HCT116 (cell line): ENCODE measurements around the gene RALB. TPM values are rescaled to one million over a fixed set of nuclear protein-coding genes. Genes with fewer than 3 reads are reported as not detected.

Source experiments
- ATAC-seq: fragments of 200-7000 bp; cut with Tn5 transposase; 2 replicates; pipeline ENCODE4 v1.9.1; 2020; ENCODE audit warnings: mild to moderate bottlenecking, moderate library complexity
- BruUV-seq: library from RNA; stranded (reverse); fragments of 400-500 nt; replicated peaks from 2 replicates; lab custom pipeline; 2021; lab: Mats Ljungman, UMichigan
- CTCF ChIA-PET: fragments of 300-600 bp; sonication (Branson Sonifier 250); formaldehyde crosslinking; loops from one replicate; lab custom pipeline; 2021; ENCODE audit warnings: antibody characterized with exemption; lab: Charles Lee
- POLR2A ChIA-PET: fragments of 300-600, 350-600 bp; sonication (Branson Sonifier 250); formaldehyde crosslinking; loops from one replicate; lab custom pipeline; 2021; ENCODE audit warnings: antibody characterized with exemption; lab: Charles Lee
- RAD21 ChIA-PET, 2 experiments: fragments of 300-600 bp; sonication (Branson Sonifier 250); formaldehyde crosslinking; loops; one replicate each; lab custom pipeline; 2023; ENCODE audit warnings: low total read pairs in 2 of 2; ENCODE audit not compliant: uncharacterized antibody in 2 of 2, unreplicated experiment in 2 of 2, low non-redundant PET in 1 of 2; lab: Charles Lee
- DNase-seq: peaks from one replicate; pipeline ENCODE4 v3.0.0-alpha.2; 2010; ENCODE audit warnings: low read depth, low spot score
- H2AFZ ChIP-seq: fragments of 200-600 bp; shearing (Covaris generic), sonication (generic); 2 replicates; pipeline ENCODE4 v1.6.1; 2017; ENCODE audit warnings: low read depth, mixed run types, mixed read lengths, antibody characterized with exemption, low read length; ENCODE audit not compliant: poor library complexity, severe bottlenecking
- H3K27ac ChIP-seq: 2 replicates; pipeline ENCODE4 v1.5.1; 2012; ENCODE audit warnings: low read depth, low read length
- H3K27me3 ChIP-seq: fragments of 200-600 bp; sonication (generic); 2 replicates; pipeline ENCODE4 v1.6.1; 2016; ENCODE audit warnings: mixed run types, low read length, mixed read lengths; ENCODE audit not compliant: insufficient read depth
- H3K36me3 ChIP-seq, 2 experiments: fragments of 200-500 bp in 1 of 2; fragments of 200-600 bp in 1 of 2; sonication (Bioruptor generic) in 1 of 2; sonication (generic) in 1 of 2; 2 replicates each; pipeline versions ENCODE4 v1.5.1 to v1.6.1; 2014 to 2016; ENCODE audit warnings: low read length in 2 of 2, inconsistent platforms in 1 of 2, mixed read lengths in 1 of 2, mixed run types in 1 of 2; ENCODE audit not compliant: insufficient read depth in 2 of 2, control insufficient read depth in 1 of 2
- H3K4me1 ChIP-seq, 2 experiments: fragments of 200-600 bp in 1 of 2; sonication (generic) in 1 of 2; 2 replicates each; pipeline versions ENCODE4 v1.5.1 to v1.6.1; 2012 to 2017; ENCODE audit warnings: low read length in 2 of 2, inconsistent platforms in 1 of 2, mild to moderate bottlenecking in 1 of 2, mixed read lengths in 1 of 2, mixed run types in 1 of 2, moderate library complexity in 1 of 2; ENCODE audit not compliant: insufficient read depth in 2 of 2, control insufficient read depth in 1 of 2
- H3K4me2 ChIP-seq: fragments of 200-600 bp; sonication (generic); 2 replicates; pipeline ENCODE4 v1.6.1; 2017; ENCODE audit warnings: mixed run types, low read length, mixed read lengths
- H3K4me3 ChIP-seq, 2 experiments: fragments of 200-600 bp in 1 of 2; sonication (generic) in 1 of 2; replicated peaks in 1 of 2; 2 replicates each; pipeline ENCODE4 v1.5.1; 2011 to 2016; ENCODE audit warnings: low read length in 2 of 2, control low read depth in 1 of 2, low read depth in 1 of 2, mild to moderate bottlenecking in 1 of 2, mixed read lengths in 1 of 2, mixed run types in 1 of 2
- H3K79me2 ChIP-seq: fragments of 200-600 bp; sonication (generic); 2 replicates; pipeline ENCODE4 v1.6.1; 2017; ENCODE audit warnings: mild to moderate bottlenecking, mixed run types, low read length, moderate library complexity, mixed read lengths; ENCODE audit not compliant: insufficient read depth
- H3K9ac ChIP-seq: fragments of 200-600 bp; sonication (generic); 2 replicates; pipeline ENCODE4 v1.6.1; 2016; ENCODE audit warnings: low read length, mixed read lengths
- H3K9me2 ChIP-seq: fragments of 200-600 bp; sonication (generic), shearing (Covaris generic); 2 replicates; pipeline ENCODE4 v1.6.1; 2017; ENCODE audit warnings: mixed run types, mild to moderate bottlenecking, moderate library complexity; ENCODE audit not compliant: insufficient read depth
- H3K9me3 ChIP-seq, 2 experiments: fragments of 200-500 bp in 1 of 2; fragments of 200-600 bp in 1 of 2; sonication (Bioruptor generic) in 1 of 2; sonication (generic) in 1 of 2; 2 replicates each; pipeline ENCODE4 v1.6.1; 2014 to 2017; ENCODE audit warnings: low read length in 2 of 2, mixed read lengths in 2 of 2, inconsistent platforms in 1 of 2, low read depth in 1 of 2, mild to moderate bottlenecking in 1 of 2, mixed run types in 1 of 2, moderate library complexity in 1 of 2; ENCODE audit not compliant: control insufficient read depth in 1 of 2, insufficient read depth in 1 of 2
- H4K20me1 ChIP-seq: fragments of 200-600 bp; sonication (generic), shearing (Covaris generic); 2 replicates; pipeline ENCODE4 v1.6.1; 2017; ENCODE audit warnings: mixed run types, mild to moderate bottlenecking, moderate library complexity; ENCODE audit not compliant: insufficient read depth
- ATF3 ChIP-seq: IDR thresholded peaks from 2 replicates; pipeline ENCODE4 v1.6.1; 2012
- CBX3 ChIP-seq: IDR thresholded peaks from 2 replicates; pipeline ENCODE4 v1.6.1; 2012; ENCODE audit warnings: low read depth
- CEBPB ChIP-seq: IDR thresholded peaks from 2 replicates; pipeline ENCODE4 v1.6.1; 2012; ENCODE audit warnings: low read depth
- EGR1 ChIP-seq: IDR thresholded peaks from 2 replicates; pipeline ENCODE4 v1.6.1; 2012; ENCODE audit warnings: low read depth
- ELF1 ChIP-seq: IDR thresholded peaks from 2 replicates; pipeline ENCODE4 v1.6.1; 2012; ENCODE audit warnings: low read depth, borderline replicate concordance
- EZH2phosphoT487 ChIP-seq: fragments of 200-600 bp; IDR thresholded peaks from 2 replicates; pipeline ENCODE4 v1.6.1; 2018; ENCODE audit warnings: antibody characterized with exemption, borderline replicate concordance
- FOSL1 ChIP-seq: IDR thresholded peaks from 2 replicates; pipeline ENCODE4 v1.6.1; 2012; ENCODE audit warnings: low read depth
- JUND ChIP-seq: IDR thresholded peaks from 2 replicates; pipeline ENCODE4 v1.6.1; 2012
- POLR2A ChIP-seq: IDR thresholded peaks from 2 replicates; pipeline ENCODE4 v1.7.0; 2011; ENCODE audit warnings: borderline replicate concordance; ENCODE audit not compliant: insufficient read depth, insufficient read length; ENCODE audit errors: extremely low read depth
- POLR2AphosphoS5 ChIP-seq: IDR thresholded peaks from 2 replicates; pipeline ENCODE4 v1.6.1; 2011; ENCODE audit warnings: mild to moderate bottlenecking, low read depth, low read length, moderate library complexity
- RAD21 ChIP-seq: IDR thresholded peaks from 2 replicates; pipeline ENCODE4 v1.6.1; 2012; ENCODE audit warnings: low read depth, mild to moderate bottlenecking
- SIN3A ChIP-seq: IDR thresholded peaks from 2 replicates; pipeline ENCODE4 v1.6.1; 2012; ENCODE audit warnings: low read depth
- SP1 ChIP-seq: IDR thresholded peaks from 2 replicates; pipeline ENCODE4 v1.6.1; 2012; ENCODE audit warnings: low read depth
- SRF ChIP-seq: IDR thresholded peaks from 2 replicates; pipeline ENCODE4 v1.6.1; 2012; ENCODE audit warnings: low read depth
- TCF7L2 ChIP-seq: IDR thresholded peaks from 2 replicates; pipeline ENCODE4 v1.7.0; 2011; ENCODE audit warnings: borderline replicate concordance, inconsistent platforms; ENCODE audit not compliant: insufficient read depth, insufficient read length; ENCODE audit errors: extremely low read depth
- ZBTB33 ChIP-seq: IDR thresholded peaks from 2 replicates; pipeline ENCODE4 v1.6.1; 2011; ENCODE audit warnings: mild to moderate bottlenecking, low read length, moderate library complexity; ENCODE audit not compliant: insufficient replicate concordance; ENCODE audit errors: extremely low read depth
- ZFX ChIP-seq: fragments of 450-650 bp; IDR thresholded peaks from 2 replicates; pipeline ENCODE4 v1.6.1; 2017
- intact Hi-C: fragments of 100-400 bp; cut with micrococcal nuclease; formaldehyde crosslinking; loops from 2 replicates; pipeline ENCODE4 v1.10.0; 2022
- total RNA-seq: library from RNA; stranded (reverse); gene quantifications from one replicate; pipeline ENCODE4 v1.2.1, GENCODE V29; 2021; ENCODE audit not compliant: unreplicated experiment
- TF ChIP-seq, protein P1 (sequence below), 3 experiments: fragments of 200-600 bp in 1 of 3; sonication (generic) in 1 of 3; IDR thresholded peaks in 2 of 3; conservative IDR thresholded peaks in 1 of 3; 2 replicates each; pipeline ENCODE4 v1.5.1; 2012 to 2017; ENCODE audit warnings: low read depth in 2 of 3, low read length in 2 of 3, antibody characterized with exemption in 1 of 3, borderline replicate concordance in 1 of 3, control low read depth in 1 of 3, mild to moderate bottlenecking in 1 of 3, mixed read lengths in 1 of 3, mixed run types in 1 of 3, moderate library complexity in 1 of 3; ENCODE audit not compliant: insufficient read depth in 1 of 3

Gene RALB
- total RNA-seq, 1 experiment from 2014 or later: 42.8 TPM

GRCh38 chr2:120305937-120306490, 53.4 kb downstream of the RALB start:
- ChIA-PET RAD21 (no interaction called here), CTCF (no interaction called here), POLR2A (no interaction called here)
- no peaks in the 10 kb centered on the region for H3K36me3 ChIP-seq
- DNase-seq (no peak), ATAC-seq (no peak)
- H3K79me2 ChIP-seq: no peaks in the 10 kb centered on the region
- no peaks in the 10 kb centered on the region for H3K9me2 ChIP-seq
- H3K27ac ChIP-seq: no peak overlapping the region
- intact Hi-C loops: no loop called here
- H3K9me3 ChIP-seq: no peaks in the 10 kb centered on the region
- H3K4me3 ChIP-seq: no peak overlapping the region
- TF ChIP-seq SRF (no peak), TCF7L2 (no peak), EGR1 (no peak), EZH2phosphoT487 (no peak), SP1 (no peak), ZBTB33 (no peak), POLR2AphosphoS5 (no peak), POLR2A (no peak), CBX3 (no peak), SIN3A (no peak), JUND (no peak), FOSL1 (no peak), ZFX (no peak), ATF3 (no peak), ELF1 (no peak), RAD21 (no peak), CEBPB (no peak)
- TF ChIP-seq, protein P1, sequence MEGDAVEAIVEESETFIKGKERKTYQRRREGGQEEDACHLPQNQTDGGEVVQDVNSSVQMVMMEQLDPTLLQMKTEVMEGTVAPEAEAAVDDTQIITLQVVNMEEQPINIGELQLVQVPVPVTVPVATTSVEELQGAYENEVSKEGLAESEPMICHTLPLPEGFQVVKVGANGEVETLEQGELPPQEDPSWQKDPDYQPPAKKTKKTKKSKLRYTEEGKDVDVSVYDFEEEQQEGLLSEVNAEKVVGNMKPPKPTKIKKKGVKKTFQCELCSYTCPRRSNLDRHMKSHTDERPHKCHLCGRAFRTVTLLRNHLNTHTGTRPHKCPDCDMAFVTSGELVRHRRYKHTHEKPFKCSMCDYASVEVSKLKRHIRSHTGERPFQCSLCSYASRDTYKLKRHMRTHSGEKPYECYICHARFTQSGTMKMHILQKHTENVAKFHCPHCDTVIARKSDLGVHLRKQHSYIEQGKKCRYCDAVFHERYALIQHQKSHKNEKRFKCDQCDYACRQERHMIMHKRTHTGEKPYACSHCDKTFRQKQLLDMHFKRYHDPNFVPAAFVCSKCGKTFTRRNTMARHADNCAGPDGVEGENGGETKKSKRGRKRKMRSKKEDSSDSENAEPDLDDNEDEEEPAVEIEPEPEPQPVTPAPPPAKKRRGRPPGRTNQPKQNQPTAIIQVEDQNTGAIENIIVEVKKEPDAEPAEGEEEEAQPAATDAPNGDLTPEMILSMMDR (IDR thresholded peaks at IDR 0.05 in 2 of 3, conservative IDR thresholded peaks at IDR 0.05 in 1 of 3; ENCODE audit: borderline replicate concordance in 1 of 3, insufficient read depth in 1 of 3, low read depth in 2 of 3, low read length in 2 of 3): no peak
- no peak overlapping the region for H3K4me2 ChIP-seq
- no peak overlapping the region for H3K9ac ChIP-seq
- H3K27me3 ChIP-seq: no peaks in the 10 kb centered on the region
- no peaks in the 10 kb centered on the region for H3K4me1 ChIP-seq
- H4K20me1 ChIP-seq: no peaks in the 10 kb centered on the region
- no TSS peak for BruUV-seq
- H2AFZ ChIP-seq: no peak overlapping the region
